OCI-LY1 (cell line): ENCODE measurements around the gene SRRM2.
"Not testable (repeated sequence)": the region's sequence is repeated elsewhere in the genome, so short reads cannot be mapped to it uniquely, and the experiment has no call there.

Experiments used
- H2AFZ ChIP-seq: fragments of 200-600 bp; sonication (generic), shearing (Covaris generic); 2 replicates; pipeline ENCODE4 v1.6.0; 2014; ENCODE audit warnings: antibody characterized with exemption, mild to moderate bottlenecking, low read length
- H3F3A ChIP-seq: fragments of 200-600 bp; sonication (generic), shearing (Covaris generic); 2 replicates; pipeline ENCODE4 v1.6.0; 2014; ENCODE audit warnings: mild to moderate bottlenecking, antibody characterized with exemption, low read length, moderate library complexity; ENCODE audit not compliant: insufficient read depth
- H3K27ac ChIP-seq: fragments of 200-600 bp; sonication (generic); 2 replicates; pipeline ENCODE4 v1.5.1; 2014; ENCODE audit warnings: low read length, mixed run types, mild to moderate bottlenecking, low read depth; ENCODE audit not compliant: poor library complexity, severe bottlenecking
- H3K27me3 ChIP-seq: fragments of 200-600 bp; sonication (generic); 2 replicates; pipeline ENCODE4 v1.6.0; 2014; ENCODE audit warnings: antibody characterized with exemption, mild to moderate bottlenecking, low read length, moderate library complexity; ENCODE audit not compliant: insufficient read depth
- H3K36me3 ChIP-seq: fragments of 200-600 bp; sonication (generic); 2 replicates; pipeline ENCODE4 v1.6.1; 2014; ENCODE audit warnings: mild to moderate bottlenecking, antibody characterized with exemption, low read length, moderate library complexity, mixed read lengths; ENCODE audit not compliant: insufficient read depth
- H3K4me1 ChIP-seq: fragments of 200-600 bp; sonication (generic); 2 replicates; pipeline ENCODE4 v1.5.1; 2014; ENCODE audit warnings: mild to moderate bottlenecking, low read length, moderate library complexity; ENCODE audit not compliant: insufficient read depth, severe bottlenecking
- H3K4me2 ChIP-seq: fragments of 200-600 bp; sonication (generic), shearing (Covaris generic); 2 replicates; pipeline ENCODE4 v1.6.1; 2014; ENCODE audit warnings: low read length
- H3K4me3 ChIP-seq: fragments of 200-600 bp; sonication (generic); 2 replicates; pipeline ENCODE4 v1.5.1; 2014; ENCODE audit warnings: low read length, low read depth, mild to moderate bottlenecking, mixed read lengths; ENCODE audit not compliant: poor library complexity, severe bottlenecking
- H3K79me2 ChIP-seq: fragments of 200-600 bp; shearing (Covaris generic); 2 replicates; pipeline ENCODE4 v1.6.1; 2016; ENCODE audit warnings: mixed run types, low read length, mixed read lengths; ENCODE audit not compliant: insufficient read depth
- H3K9ac ChIP-seq: fragments of 200-600 bp; sonication (generic), shearing (Covaris generic); 2 replicates; pipeline ENCODE4 v1.6.1; 2014; ENCODE audit warnings: mild to moderate bottlenecking, low read length, mixed read lengths
- H3K9me2 ChIP-seq: fragments of 200-600 bp; sonication (generic), shearing (Covaris generic); 2 replicates; pipeline ENCODE4 v1.6.1; 2014; ENCODE audit warnings: low read depth, mild to moderate bottlenecking, low read length, mixed read lengths
- H3K9me3 ChIP-seq: fragments of 200-600 bp; shearing (Covaris generic); 2 replicates; pipeline ENCODE4 v1.6.1; 2014; ENCODE audit warnings: low read length, mixed read lengths
- H4K20me1 ChIP-seq: fragments of 200-600 bp; sonication (generic), shearing (Covaris generic); 2 replicates; pipeline ENCODE4 v1.6.0; 2016; ENCODE audit warnings: mild to moderate bottlenecking, low read length; ENCODE audit not compliant: insufficient read depth
- EZH2 ChIP-seq: fragments of 200-600 bp; sonication (generic), shearing (Covaris generic); IDR thresholded peaks from 2 replicates; pipeline ENCODE4 v1.8.0; 2017; ENCODE audit warnings: borderline replicate concordance, mixed run types, mild to moderate bottlenecking, antibody characterized with exemption, low read length, moderate library complexity, mixed read lengths
- TF ChIP-seq, protein P1 (sequence below): fragments of 200-600 bp; sonication (generic), shearing (Covaris generic); IDR thresholded peaks from 2 replicates; pipeline ENCODE4 v1.5.1; 2017; ENCODE audit warnings: mild to moderate bottlenecking, antibody characterized with exemption, low read length, moderate library complexity, mixed read lengths

SRRM2 gene

DNA sequence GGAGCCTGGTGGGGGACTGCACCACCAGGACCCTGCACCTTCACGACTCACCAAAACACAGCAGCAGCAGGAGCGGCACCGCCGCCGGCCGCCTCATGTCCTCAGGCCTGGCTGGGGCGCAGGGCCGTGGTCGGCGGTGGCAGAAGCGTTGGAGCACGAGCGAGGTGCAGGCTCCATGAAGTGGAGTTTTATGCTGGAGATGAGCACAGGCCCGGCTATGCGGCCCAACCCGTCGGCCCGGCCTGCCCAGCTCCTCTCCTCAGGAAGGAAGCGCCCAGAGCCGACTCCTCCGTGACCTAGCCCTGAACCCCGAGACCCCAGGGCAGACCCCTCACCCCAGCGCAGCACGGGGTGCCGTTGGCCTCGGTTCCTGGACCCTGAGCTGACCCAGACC is 32.4 kb upstream of the SRRM2 start, which contains the start of gene PRSS27:
Gene PRSS27, minus strand, starts transcription at position 161 of the 394 bp plus-strand sequence. Its CDS starts 64 bp downstream, at position 97.
- H3K4me3 ChIP-seq, result peak within 1 kb of the TSS; percentile 67
- no peaks in the 10 kb centered on the region for H4K20me1 ChIP-seq
- no peak within 1 kb of the TSS for H2AFZ ChIP-seq
- H3K9me2 ChIP-seq, result no peaks in the 10 kb centered on the region
- no peaks in the 10 kb centered on the region for H3F3A ChIP-seq
- H3K4me1 ChIP-seq, result peaks cover 11% of the 10 kb centered on the region
- no peak within 1 kb of the TSS for H3K27ac ChIP-seq
- H3K9me3 ChIP-seq, result no peaks in the 10 kb centered on the region
- TF ChIP-seq, protein P1, sequence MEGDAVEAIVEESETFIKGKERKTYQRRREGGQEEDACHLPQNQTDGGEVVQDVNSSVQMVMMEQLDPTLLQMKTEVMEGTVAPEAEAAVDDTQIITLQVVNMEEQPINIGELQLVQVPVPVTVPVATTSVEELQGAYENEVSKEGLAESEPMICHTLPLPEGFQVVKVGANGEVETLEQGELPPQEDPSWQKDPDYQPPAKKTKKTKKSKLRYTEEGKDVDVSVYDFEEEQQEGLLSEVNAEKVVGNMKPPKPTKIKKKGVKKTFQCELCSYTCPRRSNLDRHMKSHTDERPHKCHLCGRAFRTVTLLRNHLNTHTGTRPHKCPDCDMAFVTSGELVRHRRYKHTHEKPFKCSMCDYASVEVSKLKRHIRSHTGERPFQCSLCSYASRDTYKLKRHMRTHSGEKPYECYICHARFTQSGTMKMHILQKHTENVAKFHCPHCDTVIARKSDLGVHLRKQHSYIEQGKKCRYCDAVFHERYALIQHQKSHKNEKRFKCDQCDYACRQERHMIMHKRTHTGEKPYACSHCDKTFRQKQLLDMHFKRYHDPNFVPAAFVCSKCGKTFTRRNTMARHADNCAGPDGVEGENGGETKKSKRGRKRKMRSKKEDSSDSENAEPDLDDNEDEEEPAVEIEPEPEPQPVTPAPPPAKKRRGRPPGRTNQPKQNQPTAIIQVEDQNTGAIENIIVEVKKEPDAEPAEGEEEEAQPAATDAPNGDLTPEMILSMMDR, result no peak
- no peak for TF ChIP-seq EZH2
- H3K79me2 ChIP-seq, result no peaks in the 10 kb centered on the region
- H3K36me3 ChIP-seq, result no peaks in the 10 kb centered on the region
- H3K9ac ChIP-seq, result peak within 1 kb of the TSS; percentile 69
- H3K27me3 ChIP-seq, result no peaks in the 10 kb centered on the region; the same call in 1 of the 2 replicates
- H3K4me2 ChIP-seq, result peak within 1 kb of the TSS; percentile 73

DNA sequence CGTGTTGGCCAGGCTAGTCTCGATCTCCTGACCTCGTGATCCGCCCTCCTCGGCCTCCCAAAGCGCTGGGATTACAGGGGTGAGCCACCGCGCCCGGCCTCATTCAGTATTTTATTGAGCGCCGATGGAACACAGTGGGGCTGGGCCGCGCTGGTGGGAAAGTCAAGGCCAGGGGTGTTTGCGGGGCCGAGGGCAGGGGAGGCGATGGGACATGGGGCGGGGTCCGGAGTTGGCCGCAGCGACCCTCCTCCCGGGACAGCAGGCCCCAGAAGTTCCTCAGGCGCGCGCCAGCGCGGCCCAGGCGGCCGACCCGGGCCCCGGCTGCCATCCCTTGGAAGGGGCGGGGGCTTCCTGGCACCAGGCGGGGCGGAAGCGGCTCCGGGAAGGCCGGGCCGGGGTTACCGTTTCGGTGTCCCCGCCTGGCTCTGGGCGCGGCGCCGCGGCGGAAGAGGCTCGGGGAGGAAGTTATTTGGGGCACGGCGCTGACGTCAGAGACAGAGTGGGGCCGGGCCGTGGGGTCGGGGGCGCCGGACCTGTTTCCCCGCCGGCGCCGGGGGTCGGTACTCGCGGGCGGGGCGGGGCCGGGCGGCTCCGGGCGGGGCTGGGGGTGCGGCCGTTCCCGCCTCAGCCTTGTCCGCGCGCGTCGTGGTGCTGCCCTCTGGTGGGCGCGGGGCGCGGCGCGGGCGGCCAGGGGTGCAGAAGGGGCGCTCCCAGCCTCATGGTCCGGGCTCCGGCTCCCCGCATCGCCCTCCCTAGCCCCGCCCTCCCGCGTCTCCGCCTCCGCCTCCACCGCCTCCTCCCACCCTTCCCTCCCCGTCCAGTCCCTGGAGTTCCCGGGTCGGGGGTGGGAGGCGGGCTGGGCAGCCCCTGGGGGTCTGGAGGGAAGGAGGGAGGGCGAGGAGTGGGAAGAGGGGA is 31.5 kb upstream of the SRRM2 start:
- H3K79me2 ChIP-seq, result no peaks in the 10 kb centered on the region
- H3K27me3 ChIP-seq, result no peaks in the 10 kb centered on the region; the same call in 1 of the 2 replicates
- peak overlapping the region; percentile 69 for H3K9ac ChIP-seq
- no peaks in the 10 kb centered on the region for H3K9me2 ChIP-seq
- peak overlapping the region; percentile 81; the same call in 1 of the 2 replicates for H2AFZ ChIP-seq
- peak overlapping the region; percentile 73 for H3K4me2 ChIP-seq
- H3K9me3 ChIP-seq, result no peaks in the 10 kb centered on the region
- no peak for TF ChIP-seq EZH2
- TF ChIP-seq, protein P1, result peak; percentile 23
- H3K4me3 ChIP-seq, result peak overlapping the region; percentile 67
- H3K4me1 ChIP-seq, result peaks cover 11% of the 10 kb centered on the region
- H3K27ac ChIP-seq, result no peak overlapping the region
- no peaks in the 10 kb centered on the region for H3F3A ChIP-seq
- H3K36me3 ChIP-seq, result no peaks in the 10 kb centered on the region
- H4K20me1 ChIP-seq, result no peaks in the 10 kb centered on the region

DNA sequence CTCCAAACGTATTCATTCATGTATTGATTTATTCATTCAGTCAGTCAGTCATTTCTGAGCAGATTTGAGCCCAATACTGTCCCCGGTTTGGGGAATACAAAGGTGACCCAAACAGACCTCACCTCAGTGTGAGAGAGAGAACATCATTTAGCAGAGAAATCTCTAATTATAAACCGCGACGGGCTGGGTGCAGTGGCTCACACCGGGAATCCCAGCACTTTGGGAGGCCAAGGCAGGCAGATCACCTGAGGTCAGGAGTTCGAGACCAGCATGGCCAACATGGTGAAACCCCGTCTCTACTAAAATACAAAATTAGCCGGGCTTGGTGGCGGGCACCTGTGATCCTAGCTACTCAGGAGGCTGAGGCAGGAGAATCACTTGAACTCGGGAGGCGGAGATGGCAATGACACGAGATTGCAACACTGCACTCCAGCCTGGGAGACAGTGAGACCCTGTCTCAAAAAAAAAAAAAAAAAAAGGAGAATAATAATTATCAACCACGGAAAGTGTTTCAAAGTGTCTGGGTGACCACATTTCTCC is 30.7 kb upstream of the SRRM2 start:
- peak overlapping the region; percentile 81; the same call in 1 of the 2 replicates for H2AFZ ChIP-seq
- not testable (repeated sequence) for H3K27ac ChIP-seq

More for the DNA sequence above, 30.7 kb upstream of the SRRM2 start:
- H3K36me3 ChIP-seq, H3F3A ChIP-seq, H3K9me3 ChIP-seq, H3K79me2 ChIP-seq, H3K9me2 ChIP-seq, H4K20me1 ChIP-seq, H3K27me3 ChIP-seq: not testable (repeated sequence)
- H3K4me2 ChIP-seq, result peak overlapping the region; percentile 70
- H3K9ac ChIP-seq, result peak overlapping the region; percentile 63
- peaks cover 11% of the 10 kb centered on the region for H3K4me1 ChIP-seq
- H3K4me3 ChIP-seq, result peak overlapping the region; percentile 67
